ENCODE measurements around the gene BLTP3B. TPM values are rescaled to one million over a fixed set of nuclear protein-coding genes. Genes with fewer than 3 reads are reported as not detected.

Gene BLTP3B
- total RNA-seq, 4 donors from 2014 or later = 37.7 to 49.1 (median 43.2) TPM

DNA sequence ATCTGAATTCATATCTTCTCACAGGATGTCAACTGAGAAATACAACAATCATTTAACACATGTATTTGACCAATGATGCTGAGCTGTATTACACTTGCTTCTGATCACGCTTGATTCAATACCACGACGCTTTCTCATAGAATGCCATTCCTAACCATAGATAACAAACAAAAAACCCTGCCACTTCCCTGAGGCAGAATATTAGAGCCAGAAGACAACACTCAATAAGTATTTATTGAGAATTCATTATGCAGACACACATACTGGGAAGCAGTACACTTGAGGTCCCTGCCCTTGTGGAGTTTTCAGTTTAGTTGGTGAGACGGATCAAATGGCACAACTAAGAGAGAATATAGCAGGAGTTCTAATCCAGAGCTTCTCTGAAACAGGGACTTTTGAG lies 32.4 kb downstream of the BLTP3B start:
- H3K27me3 ChIP-seq = no peaks in the 10 kb centered on the region
- H3K9me3 ChIP-seq = no peaks in the 10 kb centered on the region
- peaks cover 0 to 11% (median 0%) of the 10 kb centered on the region in 4 donors for H3K36me3 ChIP-seq
- WGBS = 98% methylated on average over 4 of the region's 4 CpGs
- H3K4me1 ChIP-seq = peaks cover 4 to 10% (median 8%) of the 10 kb centered on the region in 4 donors
- TF ChIP-seq EP300 (IDR thresholded peaks at IDR 0.05) (no peak), POLR2AphosphoS5 (IDR thresholded peaks at IDR 0.05) (no peak), POLR2A (IDR thresholded peaks at IDR 0.05; ENCODE audit: low read depth) (no peak), CTCF (IDR thresholded peaks at IDR 0.05) (no peak)
- no peak overlapping the region for H3K4me3 ChIP-seq
- no peak for DNase-seq (ENCODE audit: extremely low spot score)
- no peak overlapping the region for H3K27ac ChIP-seq (replicated peaks in 1 of 4)
- intact Hi-C loops (cut with DNase I) = no loop called here

DNA sequence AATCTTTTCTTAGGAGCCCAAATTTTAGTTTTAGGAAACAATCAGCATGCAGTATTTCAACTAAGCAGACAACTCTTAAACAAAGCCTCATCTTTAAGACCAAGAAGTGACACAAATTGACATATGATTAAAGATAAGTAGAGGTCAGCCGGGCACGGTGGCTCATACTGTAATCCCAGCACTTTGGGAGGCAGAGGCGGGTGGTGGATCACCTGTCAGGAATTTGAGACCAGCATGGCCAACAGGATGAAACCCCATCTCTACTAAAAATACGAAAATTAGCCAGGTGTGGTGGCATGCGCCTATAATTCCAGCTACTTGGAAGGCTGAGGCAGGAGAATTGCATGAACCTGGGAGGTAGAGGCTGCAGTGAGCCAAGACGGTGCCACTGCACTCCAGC lies 35.8 kb downstream of the BLTP3B start:
- H3K27me3 ChIP-seq = no peaks in the 10 kb centered on the region
- H3K9me3 ChIP-seq = no peaks in the 10 kb centered on the region
- H3K27ac ChIP-seq (replicated peaks in 1 of 4) = no peak overlapping the region
- intact Hi-C loops (cut with DNase I) = no loop called here
- TF ChIP-seq CTCF (IDR thresholded peaks at IDR 0.05) (no peak), EP300 (IDR thresholded peaks at IDR 0.05) (no peak), POLR2AphosphoS5 (IDR thresholded peaks at IDR 0.05) (no peak), POLR2A (IDR thresholded peaks at IDR 0.05; ENCODE audit: low read depth) (no peak)
- no peaks in the 10 kb centered on the region for H3K4me1 ChIP-seq
- DNase-seq (ENCODE audit: extremely low spot score) = no peak
- WGBS = 95% methylated on average over 6 of the region's 6 CpGs
- peaks cover 1 to 19% (median 8%) of the 10 kb centered on the region in 4 donors for H3K36me3 ChIP-seq
- H3K4me3 ChIP-seq = no peak overlapping the region

GRCh38 chr12:100105661-100106060 lies 37.0 kb downstream of the BLTP3B start:
- DNase-seq (ENCODE audit: extremely low spot score) = no peak

GRCh38 chr12:100101000-100101399 lies 41.7 kb downstream of the BLTP3B start:
- no peak for DNase-seq (ENCODE audit: extremely low spot score)
- Histone ChIP-seq H3K27ac (replicated peaks in 1 of 4) (no peak overlapping the region), H3K4me1 (no peaks in the 10 kb centered on the region), H3K27me3 (no peaks in the 10 kb centered on the region), H3K36me3 (peaks cover 13 to 56% (median 42%) of the 10 kb centered on the region in 4 donors), H3K9me3 (no peaks in the 10 kb centered on the region), H3K4me3 (no peak overlapping the region)
- 71% methylated on average over 3 of the region's 3 CpGs for WGBS
- TF ChIP-seq POLR2A (IDR thresholded peaks at IDR 0.05; ENCODE audit: low read depth) (no peak), EP300 (IDR thresholded peaks at IDR 0.05) (no peak), CTCF (IDR thresholded peaks at IDR 0.05) (no peak), POLR2AphosphoS5 (IDR thresholded peaks at IDR 0.05) (no peak)
- intact Hi-C loops (cut with DNase I) = no loop called here

More at GRCh38 chr12:100105661-100106060, 37.0 kb downstream of the BLTP3B start:
- H3K9me3 ChIP-seq = no peaks in the 10 kb centered on the region
- no peaks in the 10 kb centered on the region for H3K4me1 ChIP-seq
- intact Hi-C loops (cut with DNase I) = no loop called here
- 96% methylated on average over 4 of the region's 4 CpGs for WGBS
- peaks cover 6 to 28% (median 12%) of the 10 kb centered on the region in 4 donors for H3K36me3 ChIP-seq
- H3K27ac ChIP-seq (replicated peaks in 1 of 4) = no peak overlapping the region
- H3K4me3 ChIP-seq = no peak overlapping the region
- H3K27me3 ChIP-seq = no peaks in the 10 kb centered on the region
- TF ChIP-seq EP300 (IDR thresholded peaks at IDR 0.05) = no peak
- TF ChIP-seq POLR2A (IDR thresholded peaks at IDR 0.05; ENCODE audit: low read depth) = no peak
- TF ChIP-seq CTCF (IDR thresholded peaks at IDR 0.05) = no peak
- no peak for TF ChIP-seq POLR2AphosphoS5 (IDR thresholded peaks at IDR 0.05)

Small RNA genes within 50 kb of the gene (small RNA-seq; reads per million reads assigned to genes)
- gene MIR1827 (0 reads per million in 3 donors), gene RN7SL176P (0 reads per million in 3 donors)

Other genes starting within 250 kb of the BLTP3B start
- 10 to 100 TPM; 20.4 to 28.7 (median 21.6) TPM for gene ANKS1B, start 157.9 kb downstream of the BLTP3B start, total RNA-seq
- 10 to 100 TPM in 3 of 4 donors, 1 to 10 TPM in 1; 9.6 to 14.2 (median 13.3) TPM for gene ACTR6, start 57.9 kb upstream of the BLTP3B start, total RNA-seq
- gene DEPDC4, start 124.2 kb upstream of the BLTP3B start, total RNA-seq = under 1 TPM in 2 of 4 donors, not detected in 2; 0.34 to 0.50 TPM
- 10 to 100 TPM; 46.3 to 55.6 (median 51.4) TPM for gene SCYL2, start 124.3 kb upstream of the BLTP3B start, total RNA-seq
- gene SLC17A8, start 214.2 kb upstream of the BLTP3B start, total RNA-seq = not detected